Activated naive CD4-positive, alpha-beta T cell treated with anti-CD3 and anti-CD28 coated beads, Interleukin-2, amount 50 U/mL, for 72 hours (primary cell): ENCODE measurements around the gene MCIDAS. TPM values are rescaled to one million over a fixed set of nuclear protein-coding genes. Genes with fewer than 3 reads are reported as not detected.

Experiments
- ATAC-seq, 2 donors: fragments of 150-1000 bp; cut with Tn5 transposase; 2 replicates each; pipeline ENCODE4 v1.10.0; 2021; ENCODE audit warnings: mild to moderate bottlenecking in 2 of 2, moderate library complexity in 2 of 2
- DNase-seq, 2 donors: peaks; one replicate each; pipeline ENCODE4 v3.0.0; 2021 to 2022; ENCODE audit warnings: low spot score in 2 of 2
- H3K27ac Mint-ChIP-seq, 2 donors: one replicate each; pipeline ENCODE4 v1.8.0; 2022; ENCODE audit warnings: mild to moderate bottlenecking in 2 of 2, mixed read lengths in 2 of 2
- H3K36me3 Mint-ChIP-seq, 2 donors: one replicate each; pipeline ENCODE4 v1.8.0; 2022; ENCODE audit warnings: mixed read lengths in 2 of 2
- H3K9me3 Mint-ChIP-seq, 2 donors: one replicate each; pipeline ENCODE4 v1.8.0; 2022; ENCODE audit warnings: mixed read lengths in 2 of 2
- total RNA-seq, 2 donors: library from RNA; stranded (reverse); gene quantifications; one replicate each; pipeline ENCODE4 v1.2.3, GENCODE V29; 2022

MCIDAS gene
- total RNA-seq, 2 donors from 2014 or later: 0.18 TPM; not detected in 1

- Mint-ChIP-seq H3K27ac (no peak overlapping the region), H3K9me3 (no peaks in the 10 kb centered on the region), H3K36me3 (peaks cover 5 to 8% of the 10 kb centered on the region in 2 donors)
- ATAC-seq: no peak
- no peak for DNase-seq
These were observed 50.0 kb downstream of the MCIDAS start for GRCh38 chr5:55177078-55177477.

GRCh38 chr5:55176176-55176818, 50.8 kb downstream of the MCIDAS start:
- ATAC-seq (peak in 1 of 2 donors; percentile 42), DNase-seq (peak in 1 of 2 donors; percentile 35)
- Mint-ChIP-seq H3K36me3 (peaks cover 5 to 8% of the 10 kb centered on the region in 2 donors), H3K9me3 (no peaks in the 10 kb centered on the region), H3K27ac (no peak overlapping the region)

GRCh38 chr5:55175781-55176175, 51.3 kb downstream of the MCIDAS start:
- H3K36me3 Mint-ChIP-seq: peaks cover 5 to 8% of the 10 kb centered on the region in 2 donors

GRCh38 chr5:55173687-55174230, 53.4 kb downstream of the MCIDAS start:
- DNase-seq: no peak
- Mint-ChIP-seq H3K27ac (no peak overlapping the region), H3K36me3 (peaks cover 5 to 8% of the 10 kb centered on the region in 2 donors), H3K9me3 (no peaks in the 10 kb centered on the region)
- peak; percentile 3 to 11 for ATAC-seq

More at GRCh38 chr5:55175781-55176175, 51.3 kb downstream of the MCIDAS start:
- H3K27ac Mint-ChIP-seq: peak overlapping the region in 1 of 2 donors; percentile 70
- H3K9me3 Mint-ChIP-seq: no peaks in the 10 kb centered on the region
- no peak for ATAC-seq
- DNase-seq: no peak

DNA sequence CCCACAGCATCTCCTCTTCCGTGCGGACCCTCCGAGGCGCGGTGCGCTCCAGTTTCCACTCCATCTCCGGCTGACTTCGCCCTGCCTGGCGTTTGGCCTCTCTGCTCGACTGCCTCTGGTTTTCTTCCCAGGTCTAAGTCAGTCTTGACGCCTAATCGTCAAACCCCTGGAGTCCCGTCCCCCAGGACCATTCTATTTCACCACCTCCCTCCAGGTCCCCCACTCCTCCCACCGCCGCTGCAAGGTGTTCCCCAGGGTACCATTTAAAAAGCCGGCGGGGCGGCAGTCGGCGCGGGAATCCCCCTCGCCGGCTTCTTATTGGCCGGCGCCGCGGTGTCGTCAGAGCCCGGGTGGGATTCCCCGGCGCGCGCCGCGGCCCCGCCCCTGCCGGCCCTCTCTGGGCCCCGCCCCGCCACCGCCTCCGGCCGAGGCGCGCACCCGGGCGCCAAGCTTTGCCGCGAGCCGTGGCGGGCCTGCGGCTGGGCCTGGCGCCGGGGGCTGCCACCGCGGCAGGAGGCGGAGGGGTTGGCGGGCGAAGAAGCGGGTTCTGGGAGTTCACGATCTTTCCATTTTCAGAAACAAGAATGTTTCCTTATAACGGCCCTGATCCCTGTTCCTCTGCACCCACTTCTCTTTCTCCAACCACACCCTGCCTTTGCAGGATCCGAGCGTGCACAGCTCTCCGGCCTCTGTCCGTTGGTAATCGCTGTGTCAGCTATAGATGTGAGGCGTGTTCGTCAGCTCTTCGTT, 54.0 kb downstream of the MCIDAS start, which contains the start of gene CDC20B:
Gene CDC20B, minus strand, starts transcription at position 241 of the 750 bp plus-strand sequence. Its CDS starts 177 bp downstream, at position 64.
- peak; percentile 74 to 78 for DNase-seq
- H3K27ac Mint-ChIP-seq: no peak within 1 kb of the TSS
- no peaks in the 10 kb centered on the region for H3K9me3 Mint-ChIP-seq
- ATAC-seq: peak; percentile 90 to 94
- H3K36me3 Mint-ChIP-seq: peaks cover 5 to 8% of the 10 kb centered on the region in 2 donors

- Mint-ChIP-seq H3K9me3 (no peaks in the 10 kb centered on the region), H3K36me3 (peaks cover under 1 to 8% of the 10 kb centered on the region in 2 donors), H3K27ac (no peak overlapping the region)
- ATAC-seq (peak; percentile 60 to 66), DNase-seq (peak in 1 of 2 donors; percentile 57)
These were observed 54.8 kb downstream of the MCIDAS start for GRCh38 chr5:55172051-55172899.

GRCh38 chr5:55171471-55171870, 55.6 kb downstream of the MCIDAS start:
- no peak for DNase-seq
- ATAC-seq: no peak
- no peaks in the 10 kb centered on the region for H3K9me3 Mint-ChIP-seq
- H3K27ac Mint-ChIP-seq: no peak overlapping the region
- H3K36me3 Mint-ChIP-seq: peaks cover 0 to 8% of the 10 kb centered on the region in 2 donors

Other genes with a start within 250 kb of the MCIDAS start
- not detected for gene ESM1, start 241.7 kb downstream of the MCIDAS start, total RNA-seq
- gene GZMK, start 203.1 kb downstream of the MCIDAS start, total RNA-seq: under 1 TPM in 1 of 2 donors, not detected in 1; 0.98 TPM
- 1 to 10 TPM; 1.7 to 3.3 TPM for gene GZMA, start 124.7 kb downstream of the MCIDAS start, total RNA-seq
- not detected for gene GPX8, start 67.1 kb downstream of the MCIDAS start, total RNA-seq
- not detected for gene CDC20B, start 54.1 kb downstream of the MCIDAS start, total RNA-seq
- not detected for gene CCNO, start 6.3 kb upstream of the MCIDAS start, total RNA-seq
- gene DHX29, start 80.4 kb upstream of the MCIDAS start, total RNA-seq: 10 to 100 TPM; 10.2 to 10.8 TPM
- 10 to 100 TPM; 73.4 to 99.2 TPM for gene MTREX, start 80.7 kb upstream of the MCIDAS start, total RNA-seq